GM12891 (cell line): ENCODE data around the gene BRAF.
"Not testable (repeated sequence)": the region's sequence is repeated elsewhere in the genome, so short reads cannot be mapped to it uniquely, and the experiment has no call there.

Source experiments
- DNase-seq: peaks from one replicate; pipeline ENCODE4 v3.0.0; 2011; ENCODE audit warnings: low spot score; ENCODE audit not compliant: insufficient read length
- FAIRE-seq: peaks from 2 replicates; lab custom pipeline; 2011; peaks lifted over from hg19 to GRCh38; lab: Jason Lieb, UNC
- PAX5 ChIP-seq: IDR thresholded peaks from 2 replicates; pipeline ENCODE4 v1.6.1; 2011; ENCODE audit warnings: low read length, moderate library complexity, mild to moderate bottlenecking; ENCODE audit not compliant: insufficient read depth, severe bottlenecking
- POLR2A ChIP-seq: IDR thresholded peaks from 2 replicates; pipeline ENCODE4 v1.6.1; 2011; ENCODE audit warnings: low read depth, low read length, control low read depth
- POLR2AphosphoS5 ChIP-seq: IDR thresholded peaks from 2 replicates; pipeline ENCODE4 v1.6.1; 2011; ENCODE audit warnings: low read depth, low read length, control low read depth
- POU2F2 ChIP-seq: IDR thresholded peaks from 2 replicates; pipeline ENCODE4 v1.6.1; 2011; ENCODE audit warnings: low read depth, mild to moderate bottlenecking, control low read depth, low read length, moderate library complexity
- SPI1 ChIP-seq: IDR thresholded peaks from 2 replicates; pipeline ENCODE4 v1.6.1; 2011; ENCODE audit warnings: low read depth, low read length, control low read depth
- TAF1 ChIP-seq: IDR thresholded peaks from 2 replicates; pipeline ENCODE4 v1.6.1; 2011; ENCODE audit warnings: low read depth, low read length, control low read depth

Gene BRAF

GRCh38 chr7:140863184-140863583 lies 61.5 kb downstream of the BRAF start:
- no peak for TF ChIP-seq PAX5
- no peak for TF ChIP-seq SPI1
- TF ChIP-seq TAF1 = no peak
- TF ChIP-seq POLR2A = no peak
- no peak for TF ChIP-seq POLR2AphosphoS5
- no peak for TF ChIP-seq POU2F2
- peak; percentile 9 for FAIRE-seq
- no peak for DNase-seq

- TF ChIP-seq POLR2AphosphoS5 = no peak
- no peak for TF ChIP-seq SPI1
- no peak for TF ChIP-seq POU2F2
- no peak for TF ChIP-seq PAX5
- no peak for TF ChIP-seq TAF1
- no peak for TF ChIP-seq POLR2A
- no peak for DNase-seq
- no peak for FAIRE-seq
These were observed 67.7 kb downstream of the BRAF start for GRCh38 chr7:140857048-140857447.

GRCh38 chr7:140841166-140841715 lies 83.5 kb downstream of the BRAF start:
- peak; percentile 23 for FAIRE-seq
- no peak for DNase-seq
- no peak for TF ChIP-seq POLR2AphosphoS5
- no peak for TF ChIP-seq TAF1
- TF ChIP-seq PAX5 = no peak
- no peak for TF ChIP-seq SPI1
- TF ChIP-seq POU2F2 = no peak
- TF ChIP-seq POLR2A = no peak

GRCh38 chr7:140831724-140832123 lies 93.0 kb downstream of the BRAF start:
- DNase-seq (no peak), FAIRE-seq (no peak)
- TF ChIP-seq POLR2A = no peak
- TF ChIP-seq PAX5 = no peak
- no peak for TF ChIP-seq POLR2AphosphoS5

GRCh38 chr7:140829720-140830119 lies 95.0 kb downstream of the BRAF start:
- no peak for FAIRE-seq
- no peak for DNase-seq
- TF ChIP-seq SPI1 (no peak), POLR2AphosphoS5 (no peak), PAX5 (no peak), TAF1 (no peak), POLR2A (no peak), POU2F2 (no peak)

GRCh38 chr7:140828741-140829140 lies 96.0 kb downstream of the BRAF start:
- DNase-seq = no peak
- no peak for FAIRE-seq
- TF ChIP-seq PAX5 = no peak
- no peak for TF ChIP-seq POLR2AphosphoS5
- no peak for TF ChIP-seq POLR2A
- no peak for TF ChIP-seq TAF1
- no peak for TF ChIP-seq SPI1
- TF ChIP-seq POU2F2 = no peak

- not testable (repeated sequence) for FAIRE-seq
These were observed 107.3 kb downstream of the BRAF start for GRCh38 chr7:140817383-140817782.

GRCh38 chr7:140810830-140811556 lies 113.7 kb downstream of the BRAF start:
- DNase-seq (peak; percentile 3), FAIRE-seq (peak; percentile 87)
- TF ChIP-seq TAF1 = no peak
- no peak for TF ChIP-seq POLR2AphosphoS5
- TF ChIP-seq POU2F2 = no peak
- TF ChIP-seq PAX5 = no peak
- TF ChIP-seq POLR2A = no peak
- no peak for TF ChIP-seq SPI1

More at GRCh38 chr7:140817383-140817782, 107.3 kb downstream of the BRAF start:
- DNase-seq = not testable (repeated sequence)

GRCh38 chr7:140810385-140810784 lies 114.3 kb downstream of the BRAF start:
- DNase-seq (no peak), FAIRE-seq (no peak)
- TF ChIP-seq TAF1 (no peak), SPI1 (no peak), PAX5 (no peak), POU2F2 (no peak), POLR2AphosphoS5 (no peak)

GRCh38 chr7:140778975-140779374 lies 145.8 kb downstream of the BRAF start:
- FAIRE-seq = no peak
- no peak for DNase-seq

More at GRCh38 chr7:140778975-140779374, 145.8 kb downstream of the BRAF start:
- TF ChIP-seq SPI1 (no peak), POLR2AphosphoS5 (no peak), POLR2A (no peak), PAX5 (no peak), POU2F2 (no peak), TAF1 (no peak)
